ENCODE data around the gene MYEOV. TPM values are rescaled to one million over a fixed set of nuclear protein-coding genes. Genes with fewer than 3 reads are reported as not detected.
A peak's percentile ranks its signal among the peaks of the same experiment; 100 is the strongest.

MYEOV gene
- total RNA-seq, 2 experiments from 2014 or later: not detected

DNA sequence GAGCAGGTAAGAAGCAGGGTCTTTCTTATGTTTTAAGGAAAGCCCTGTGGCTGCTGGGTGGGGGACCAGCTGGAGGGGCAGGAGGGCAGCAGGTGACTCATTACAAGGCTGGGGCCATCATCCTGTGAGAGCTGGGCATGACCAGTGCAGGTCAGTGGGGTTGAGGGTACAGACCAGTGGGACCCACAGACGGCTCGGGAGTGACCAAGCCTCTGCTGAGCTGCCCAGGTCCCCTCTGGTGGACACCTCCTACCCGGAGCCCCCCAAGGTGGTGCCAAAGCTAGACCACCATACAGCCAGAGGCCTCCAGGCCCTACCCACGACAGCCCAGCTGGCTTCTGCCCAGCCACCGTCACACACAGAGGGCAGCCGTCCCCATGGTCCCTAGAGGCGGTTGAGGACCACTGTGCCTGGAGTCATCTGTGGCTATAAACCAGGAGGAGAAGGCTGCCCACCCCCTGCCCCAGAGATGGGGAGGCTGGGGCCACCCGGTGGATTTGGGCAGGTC is 670 bp downstream of the MYEOV start:
- ATAC-seq (no peak), DNase-seq (no peak)
- peaks cover 1% of the 10 kb centered on the region for H3K36me3 Mint-ChIP-seq (ENCODE audit: low read depth)
- ChIA-PET CTCF (interaction anchor here (0.7 kb wide), 1 partner anchor 375 kb away, joined by 3 read pairs; no protein-coding TSS in a partner anchor), POLR2A (no interaction called here)
- no peaks in the 10 kb centered on the region for H3K27me3 Mint-ChIP-seq (ENCODE audit: low read depth)
- no peaks in the 10 kb centered on the region for H3K9me3 Mint-ChIP-seq (ENCODE audit: insufficient read depth)
- peaks cover 57% of the 10 kb centered on the region for H3K4me1 Mint-ChIP-seq (ENCODE audit: low read depth)
- H3K27ac Mint-ChIP-seq: peak overlapping the region; percentile 23
- H3K4me3 Mint-ChIP-seq: no peak overlapping the region

DNA sequence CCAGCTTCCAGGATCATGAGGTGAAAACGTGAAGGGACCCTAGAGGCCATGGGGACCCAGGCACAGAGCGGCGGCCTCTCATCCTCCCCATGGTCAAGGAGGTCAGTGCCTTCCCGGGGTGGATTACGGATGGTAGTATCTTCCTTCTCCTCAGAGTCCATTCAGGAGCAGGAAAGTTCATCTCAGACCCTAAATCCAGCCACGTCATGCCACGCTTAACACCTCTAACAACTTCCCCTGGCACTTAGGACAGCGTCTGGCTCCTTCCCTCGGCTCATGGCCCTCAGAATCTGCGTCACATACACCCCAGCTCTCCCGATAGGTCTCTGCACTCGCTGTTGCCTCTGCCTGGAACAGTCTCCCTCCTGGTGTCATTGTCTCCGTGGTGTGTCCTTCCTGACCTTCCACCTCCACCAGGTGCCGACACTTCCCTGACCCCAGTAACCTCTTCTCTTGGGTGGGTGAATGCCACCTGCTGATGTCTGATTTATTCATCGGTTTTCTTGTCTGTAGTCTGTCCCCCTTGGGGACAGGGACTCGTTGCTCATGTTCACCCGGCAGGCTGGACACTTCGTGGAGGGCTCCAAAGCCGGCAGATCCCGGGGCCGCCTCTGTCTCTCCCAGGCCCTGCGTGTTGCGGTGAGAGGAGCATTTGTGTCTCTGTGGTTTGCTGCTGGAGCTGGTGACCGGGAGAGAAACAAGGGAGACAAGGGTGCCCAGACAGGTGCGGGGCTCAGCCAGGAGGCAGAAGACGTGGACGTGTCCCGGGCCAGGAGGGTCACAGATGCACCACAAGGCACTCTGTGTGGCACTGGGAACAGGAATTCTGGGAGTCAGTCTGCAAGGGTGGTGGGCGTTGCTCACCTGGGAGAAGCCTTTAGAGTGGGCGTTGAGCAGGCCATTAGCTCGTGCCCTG is 1.4 kb downstream of the MYEOV start:
- H3K36me3 Mint-ChIP-seq (ENCODE audit: low read depth): peaks cover 1% of the 10 kb centered on the region
- H3K27me3 Mint-ChIP-seq (ENCODE audit: low read depth): no peaks in the 10 kb centered on the region
- peaks cover 64% of the 10 kb centered on the region for H3K4me1 Mint-ChIP-seq (ENCODE audit: low read depth)
- ChIA-PET POLR2A (interaction anchor here (1.1 kb wide), 1 partner anchor 39 kb away, joined by 3 read pairs; no protein-coding TSS in a partner anchor), CTCF (no interaction called here)
- DNase-seq (no peak), ATAC-seq (no peak)
- H3K27ac Mint-ChIP-seq: peak overlapping the region; percentile 44
- H3K4me3 Mint-ChIP-seq: no peak overlapping the region
- H3K9me3 Mint-ChIP-seq (ENCODE audit: insufficient read depth): no peaks in the 10 kb centered on the region

DNA sequence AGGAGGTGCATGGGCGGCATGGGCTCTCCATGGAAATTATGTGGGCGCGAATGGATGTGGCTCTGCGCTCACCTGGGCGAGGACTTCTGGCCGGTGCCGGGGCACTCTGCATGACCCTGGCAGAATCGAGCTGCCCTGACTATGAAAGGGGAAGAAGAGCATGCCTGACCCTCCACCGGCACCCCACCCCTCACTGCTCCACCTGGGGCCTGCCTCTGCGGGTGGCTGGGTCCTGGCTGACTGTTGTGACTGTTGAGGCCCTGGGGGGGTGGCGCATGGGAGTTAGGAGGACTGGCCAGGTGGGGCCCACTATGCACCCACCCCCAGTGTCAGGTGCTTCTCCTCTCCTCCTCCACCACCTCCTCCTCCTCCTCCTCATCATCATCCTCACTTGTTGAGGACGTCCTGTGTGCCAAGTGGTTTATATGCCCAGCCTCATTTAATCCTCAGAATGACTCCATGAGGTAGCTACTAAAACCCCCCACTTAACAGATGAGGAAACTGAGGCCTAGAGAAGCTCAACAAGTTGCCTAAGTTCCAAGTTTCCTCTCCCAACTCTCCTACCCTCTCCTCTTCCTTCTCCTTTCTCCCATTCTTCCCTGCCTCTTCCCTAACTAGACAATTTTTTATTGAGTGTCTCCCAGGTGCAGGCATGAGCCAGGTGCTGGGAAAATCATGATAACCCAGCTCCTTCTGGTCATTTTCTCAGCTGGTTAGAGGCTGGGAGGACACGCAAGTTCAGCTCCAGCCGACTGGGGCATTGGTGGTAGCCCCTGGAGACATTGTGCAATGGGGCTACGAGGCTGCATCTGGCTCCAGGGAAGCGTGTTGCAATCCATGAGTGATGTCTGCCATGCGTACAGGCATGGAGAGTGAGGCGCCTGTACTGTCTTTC is 2.3 kb downstream of the MYEOV start:
- Mint-ChIP-seq H3K4me3 (peak overlapping the region; percentile 68), H3K9me3 (ENCODE audit: insufficient read depth) (no peaks in the 10 kb centered on the region), H3K4me1 (ENCODE audit: low read depth) (peaks cover 65% of the 10 kb centered on the region), H3K36me3 (ENCODE audit: low read depth) (peaks cover 1% of the 10 kb centered on the region), H3K27me3 (ENCODE audit: low read depth) (no peaks in the 10 kb centered on the region), H3K27ac (peak overlapping the region; percentile 95)
- no peak for DNase-seq
- ATAC-seq: no peak
- ChIA-PET CTCF (interaction anchor here (0.9 to 1.6 kb wide), 3 partner anchors 16 to 374 kb away, joined by 3 to 5 read pairs (median 4); no protein-coding TSS in a partner anchor), POLR2A (interaction anchor here (1.0 to 1.9 kb wide), 4 partner anchors 14 to 42 kb away, joined by 3 to 8 read pairs (median 4); no protein-coding TSS in a partner anchor)

DNA sequence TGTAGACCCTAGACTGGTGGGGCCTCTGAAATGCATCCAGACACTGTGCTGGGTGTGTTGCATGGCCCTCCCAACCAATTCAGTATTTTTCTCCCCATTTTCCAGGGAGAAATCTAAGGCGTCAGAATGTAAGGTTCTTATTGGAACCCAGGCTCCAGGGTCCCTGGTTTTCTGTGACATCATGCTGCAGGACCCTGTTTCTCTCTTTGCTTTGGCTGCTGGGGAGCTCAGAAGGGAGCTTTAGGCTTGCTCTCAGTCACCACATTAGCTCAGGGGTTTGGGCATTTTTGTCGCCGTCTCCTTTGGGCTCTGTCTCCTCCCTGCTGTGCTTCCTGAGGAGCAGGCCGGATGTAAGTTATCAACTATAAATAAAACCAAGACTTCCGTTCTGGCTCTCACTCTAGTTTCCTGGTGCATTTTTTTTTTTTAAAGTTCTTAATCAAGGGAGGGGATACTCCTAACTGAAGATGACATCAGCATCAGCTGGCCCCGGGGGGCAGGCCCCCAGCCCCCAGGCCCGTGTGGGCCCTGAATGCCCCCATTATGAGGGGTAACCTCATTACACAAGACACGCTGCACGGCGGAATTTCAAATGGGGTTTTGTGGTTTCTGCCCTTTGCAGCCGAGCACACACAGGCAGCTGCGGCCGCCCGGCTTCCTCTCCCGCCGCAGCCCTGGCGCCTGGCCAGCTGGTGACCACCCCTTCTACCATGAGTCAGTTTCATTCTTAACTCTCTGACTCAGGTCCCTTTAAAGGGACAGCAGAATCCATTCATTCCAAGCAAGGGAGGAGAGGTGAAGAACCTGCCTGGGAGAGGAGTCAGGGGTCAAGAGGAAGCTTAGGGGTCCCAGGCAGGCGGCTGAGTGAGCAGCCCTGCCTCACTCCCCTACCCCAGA is 3.2 kb downstream of the MYEOV start:
- Mint-ChIP-seq H3K9me3 (ENCODE audit: insufficient read depth) (no peaks in the 10 kb centered on the region), H3K36me3 (ENCODE audit: low read depth) (peaks cover 1% of the 10 kb centered on the region), H3K4me1 (ENCODE audit: low read depth) (peaks cover 65% of the 10 kb centered on the region), H3K27me3 (ENCODE audit: low read depth) (no peaks in the 10 kb centered on the region), H3K27ac (peak overlapping the region; percentile 95), H3K4me3 (peak overlapping the region; percentile 68)
- POLR2A ChIA-PET: interaction anchor here (1.0 to 2.3 kb wide), 4 partner anchors 11 to 41 kb away, joined by 3 to 8 read pairs (median 6); no protein-coding TSS in a partner anchor
- peak; percentile 65 for ATAC-seq
- CTCF ChIA-PET: interaction anchor here (0.9 to 1.6 kb wide), 4 partner anchors 12 to 373 kb away, joined by 3 to 5 read pairs (median 4); no protein-coding TSS in a partner anchor
- peak; percentile 90 for DNase-seq

DNA sequence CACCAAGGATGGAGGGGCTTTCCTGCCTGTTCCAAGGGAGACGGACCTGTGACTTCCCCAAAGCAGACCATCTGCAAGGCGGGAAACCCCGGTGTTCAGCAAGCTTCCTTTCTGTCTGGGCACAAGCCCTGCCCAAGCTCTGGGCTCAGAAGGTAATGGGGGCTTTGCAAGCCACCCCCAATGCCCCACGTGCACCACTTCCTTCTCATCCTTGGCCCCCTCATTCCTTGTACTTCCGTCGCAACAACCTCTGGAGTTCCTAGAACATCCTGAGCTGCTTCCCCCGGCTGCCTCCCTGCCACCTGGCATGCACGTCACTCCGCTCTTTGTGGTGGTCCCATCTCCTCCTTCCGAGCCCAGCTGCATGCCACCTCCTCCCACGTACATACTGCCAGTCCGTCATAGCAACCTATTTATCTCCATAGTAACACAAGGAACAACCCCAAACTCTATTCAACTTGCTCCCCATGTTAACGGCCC is 3.9 kb downstream of the MYEOV start:
- ATAC-seq (peak; percentile 45), DNase-seq (peak; percentile 63)
- Mint-ChIP-seq H3K4me3 (peak overlapping the region; percentile 68), H3K27ac (peak overlapping the region; percentile 95), H3K9me3 (ENCODE audit: insufficient read depth) (no peaks in the 10 kb centered on the region), H3K27me3 (ENCODE audit: low read depth) (no peaks in the 10 kb centered on the region), H3K4me1 (ENCODE audit: low read depth) (peaks cover 65% of the 10 kb centered on the region), H3K36me3 (ENCODE audit: low read depth) (peaks cover 1% of the 10 kb centered on the region)
- ChIA-PET POLR2A (interaction anchor here (1.0 to 2.3 kb wide), 3 partner anchors 10 to 14 kb away, joined by 3 to 8 read pairs (median 7); no protein-coding TSS in a partner anchor), CTCF (interaction anchor here (1.0 to 1.6 kb wide), 3 partner anchors 11 to 372 kb away, joined by 3 to 5 read pairs (median 4); no protein-coding TSS in a partner anchor)

DNA sequence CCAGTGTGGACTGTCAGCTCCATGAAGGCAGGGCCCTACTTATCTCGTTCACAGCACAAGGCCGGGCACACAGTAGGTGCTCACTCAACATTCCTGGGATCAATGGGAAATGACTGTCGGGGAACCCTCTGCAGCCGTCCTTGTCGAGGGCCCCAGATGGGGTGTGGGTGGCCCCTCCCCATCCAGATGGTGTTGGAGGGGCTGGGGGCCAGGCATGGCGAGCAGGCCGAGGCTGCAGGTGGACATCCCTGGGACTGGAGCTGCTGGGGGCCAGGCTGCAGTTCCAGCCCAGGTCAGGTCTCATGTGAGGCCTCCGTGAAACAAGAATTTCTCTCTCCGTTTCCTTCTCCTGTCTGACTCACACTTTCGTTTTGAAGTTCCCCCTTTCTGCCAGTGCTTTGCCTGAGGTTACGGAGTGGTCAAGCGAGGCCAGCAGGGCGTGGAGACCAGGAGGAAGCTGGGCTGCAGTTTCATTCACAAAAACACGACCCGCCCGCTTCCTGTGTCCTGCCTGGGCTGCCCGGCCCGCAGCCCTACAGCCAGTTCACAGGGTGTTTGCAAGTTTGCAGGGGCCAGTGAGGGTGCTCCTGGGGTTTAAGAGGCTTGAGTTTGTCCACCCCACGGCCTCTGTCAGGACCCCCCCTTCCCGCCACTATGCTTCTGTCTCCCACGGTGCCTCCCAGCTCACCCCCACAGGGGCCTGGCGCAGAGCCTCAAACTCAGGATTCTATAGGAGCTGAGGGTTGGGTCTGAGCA is 4.5 kb downstream of the MYEOV start:
- Mint-ChIP-seq H3K9me3 (ENCODE audit: insufficient read depth) (no peaks in the 10 kb centered on the region), H3K27ac (peak overlapping the region; percentile 95), H3K4me3 (peak overlapping the region; percentile 68), H3K4me1 (ENCODE audit: low read depth) (peaks cover 65% of the 10 kb centered on the region), H3K27me3 (ENCODE audit: low read depth) (no peaks in the 10 kb centered on the region), H3K36me3 (ENCODE audit: low read depth) (peaks cover 1% of the 10 kb centered on the region)
- ATAC-seq (peak; percentile 47), DNase-seq (peak; percentile 52)
- POLR2A ChIA-PET: interaction anchor here (1.9 to 2.3 kb wide), 2 partner anchors 10 to 13 kb away, joined by 7 to 8 read pairs; no protein-coding TSS in a partner anchor
- CTCF ChIA-PET: interaction anchor here (1.1 kb wide), 1 partner anchor 14 kb away, joined by 3 read pairs; no protein-coding TSS in a partner anchor

DNA sequence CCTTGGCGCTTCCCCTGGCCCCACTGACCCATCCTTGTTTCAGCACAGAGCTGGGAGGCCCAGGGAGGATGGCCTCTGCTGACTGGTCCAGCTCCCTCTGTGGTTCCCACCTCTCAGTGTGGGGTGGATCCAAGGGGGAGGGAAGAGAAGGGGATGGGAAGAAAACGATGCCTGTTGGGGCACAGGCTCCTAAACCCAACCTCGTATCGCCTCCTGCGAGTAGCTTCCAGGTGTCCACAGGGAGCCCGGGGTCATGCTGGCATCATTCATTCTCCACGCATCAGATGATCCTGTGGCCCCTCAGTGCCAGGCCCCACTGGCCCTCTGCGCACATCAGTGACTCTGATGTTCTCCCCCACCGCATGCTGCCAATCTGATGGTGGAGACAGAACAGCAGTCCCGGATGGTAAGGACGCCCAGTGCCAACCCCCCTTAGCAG is 5.1 kb downstream of the MYEOV start:
- no peak overlapping the region for H3K4me3 Mint-ChIP-seq
- H3K4me1 Mint-ChIP-seq (ENCODE audit: low read depth): peaks cover 61% of the 10 kb centered on the region

DNA sequence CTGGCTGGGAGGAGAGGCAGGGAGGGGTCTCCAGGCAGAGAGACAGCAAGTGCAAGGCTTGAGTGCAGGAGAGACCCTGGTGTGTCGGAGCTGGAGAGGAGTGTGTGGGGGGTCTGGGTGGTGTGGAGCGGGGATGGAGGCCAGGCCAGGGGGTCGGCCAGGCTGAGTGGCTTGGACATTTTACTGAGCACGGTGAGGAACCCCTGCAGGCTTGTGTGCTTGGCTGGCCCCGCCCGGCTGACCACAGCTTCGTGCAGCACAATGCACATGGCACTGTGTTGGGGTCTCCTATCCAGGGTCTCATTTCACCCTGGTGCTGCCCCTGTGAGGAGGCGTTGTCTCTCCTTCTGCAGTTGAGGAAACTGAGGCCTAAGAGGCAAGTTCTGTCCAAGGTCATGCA is 5.6 kb downstream of the MYEOV start:
- no peaks in the 10 kb centered on the region for H3K9me3 Mint-ChIP-seq (ENCODE audit: insufficient read depth)
- no peak for DNase-seq
- H3K4me3 Mint-ChIP-seq: no peak overlapping the region
- peaks cover 1% of the 10 kb centered on the region for H3K36me3 Mint-ChIP-seq (ENCODE audit: low read depth)
- ChIA-PET CTCF (interaction anchor here (1.1 kb wide), 1 partner anchor 12 kb away, joined by 3 read pairs; no protein-coding TSS in a partner anchor), POLR2A (no interaction called here)
- no peaks in the 10 kb centered on the region for H3K27me3 Mint-ChIP-seq (ENCODE audit: low read depth)
- no peak for ATAC-seq
- peak overlapping the region; percentile 95 for H3K27ac Mint-ChIP-seq
- peaks cover 57% of the 10 kb centered on the region for H3K4me1 Mint-ChIP-seq (ENCODE audit: low read depth)

More for the DNA sequence above, 5.1 kb downstream of the MYEOV start:
- ATAC-seq (no peak), DNase-seq (no peak)
- ChIA-PET CTCF (interaction anchor here (1.1 kb wide), 1 partner anchor 13 kb away, joined by 3 read pairs; no protein-coding TSS in a partner anchor), POLR2A (interaction anchor here (2.3 kb wide), 1 partner anchor 9 kb away, joined by 7 read pairs; no protein-coding TSS in a partner anchor)
- H3K27me3 Mint-ChIP-seq (ENCODE audit: low read depth): no peaks in the 10 kb centered on the region
- H3K27ac Mint-ChIP-seq: peak overlapping the region; percentile 95
- H3K9me3 Mint-ChIP-seq (ENCODE audit: insufficient read depth): no peaks in the 10 kb centered on the region
- peaks cover 1% of the 10 kb centered on the region for H3K36me3 Mint-ChIP-seq (ENCODE audit: low read depth)

DNA sequence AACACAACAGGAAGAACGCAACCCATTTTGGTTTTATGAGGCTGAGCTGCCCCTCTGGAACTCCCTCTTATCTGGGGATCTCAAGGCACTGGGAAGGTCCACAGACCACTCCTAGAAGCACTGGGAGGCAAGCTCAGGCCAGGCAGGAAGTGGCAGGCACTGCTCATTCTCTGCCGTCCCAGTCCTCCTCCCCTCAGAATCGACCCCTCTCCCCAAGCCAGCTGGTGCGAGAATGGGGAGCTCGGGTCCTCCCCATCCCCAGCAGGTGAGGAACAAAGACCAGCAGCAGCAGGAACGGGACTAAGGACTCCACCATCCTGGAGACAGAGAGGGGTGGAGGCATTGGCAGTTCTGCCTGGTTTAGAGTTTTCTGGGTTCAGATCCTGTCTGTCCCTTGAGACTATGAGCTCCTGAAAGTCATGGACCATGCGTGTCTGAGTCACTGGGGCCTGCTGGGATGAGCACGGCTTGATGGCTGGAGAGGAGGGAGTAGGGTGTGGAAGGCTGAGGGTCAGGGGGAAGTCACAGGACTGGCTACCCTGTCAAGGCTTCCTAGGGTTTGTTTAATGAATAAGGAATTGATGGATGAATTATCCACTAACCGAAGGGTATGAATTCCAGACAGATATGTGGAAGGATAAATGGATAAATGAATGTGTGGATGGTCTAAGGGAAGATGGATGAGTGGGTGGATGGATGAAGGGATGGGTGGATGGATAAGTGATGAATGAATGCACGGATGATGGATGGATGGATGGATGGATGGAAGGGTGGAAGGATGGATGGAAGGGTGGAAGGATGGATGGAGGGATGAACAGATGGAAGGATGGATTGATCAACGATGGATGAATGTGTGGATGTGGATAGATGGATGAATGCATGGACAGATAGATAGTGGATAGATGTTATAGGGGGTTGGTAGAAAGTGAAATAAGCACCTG is 6.4 kb downstream of the MYEOV start:
- H3K9me3 Mint-ChIP-seq (ENCODE audit: insufficient read depth): no peaks in the 10 kb centered on the region
- H3K4me3 Mint-ChIP-seq: no peak overlapping the region
- H3K27me3 Mint-ChIP-seq (ENCODE audit: low read depth): no peaks in the 10 kb centered on the region
- no peak for ATAC-seq
- DNase-seq: no peak
- peak overlapping the region; percentile 11 for H3K27ac Mint-ChIP-seq
- ChIA-PET CTCF (no interaction called here), POLR2A (no interaction called here)
- peaks cover 1% of the 10 kb centered on the region for H3K36me3 Mint-ChIP-seq (ENCODE audit: low read depth)
- peaks cover 53% of the 10 kb centered on the region for H3K4me1 Mint-ChIP-seq (ENCODE audit: low read depth)
